Fibroblast of skin of left biceps (primary cell): ENCODE data around the gene LRP5.
"Not testable (repeated sequence)": the region's sequence is repeated elsewhere in the genome, so short reads cannot be mapped to it uniquely, and the experiment has no call there.

Source experiments
- DNase-seq, 2 experiments: peaks; one replicate each; pipeline ENCODE4 v3.0.0-alpha.2; 2013; ENCODE audit warnings: low read depth in 2 of 2

Gene LRP5

GRCh38 chr11:68388595-68389198 lies 76.3 kb downstream of the LRP5 start:
- DNase-seq, result no peak

DNA sequence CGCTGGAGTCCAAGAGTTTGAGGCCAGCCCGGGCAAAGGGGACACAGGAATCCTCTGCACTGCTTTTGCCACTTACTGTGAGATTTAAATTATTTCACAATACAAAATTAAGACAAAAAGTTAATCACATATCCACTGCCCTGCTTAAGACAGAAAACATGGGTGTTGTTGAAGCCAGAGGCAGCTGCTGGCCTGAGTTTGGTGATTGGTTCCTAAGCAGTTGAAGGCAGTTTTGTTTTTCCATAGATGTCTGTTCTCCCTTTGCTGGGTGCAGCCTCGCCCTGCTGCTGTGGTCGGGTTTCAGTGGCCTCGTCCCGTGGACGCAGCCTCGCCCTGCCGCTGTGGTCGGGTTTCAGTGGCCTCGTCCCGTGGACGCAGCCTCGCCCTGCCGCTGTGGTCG lies 77.9 kb downstream of the LRP5 start:
- no peak for DNase-seq

- no peak for DNase-seq
These were observed 80.4 kb downstream of the LRP5 start for GRCh38 chr11:68392822-68393221.

DNA sequence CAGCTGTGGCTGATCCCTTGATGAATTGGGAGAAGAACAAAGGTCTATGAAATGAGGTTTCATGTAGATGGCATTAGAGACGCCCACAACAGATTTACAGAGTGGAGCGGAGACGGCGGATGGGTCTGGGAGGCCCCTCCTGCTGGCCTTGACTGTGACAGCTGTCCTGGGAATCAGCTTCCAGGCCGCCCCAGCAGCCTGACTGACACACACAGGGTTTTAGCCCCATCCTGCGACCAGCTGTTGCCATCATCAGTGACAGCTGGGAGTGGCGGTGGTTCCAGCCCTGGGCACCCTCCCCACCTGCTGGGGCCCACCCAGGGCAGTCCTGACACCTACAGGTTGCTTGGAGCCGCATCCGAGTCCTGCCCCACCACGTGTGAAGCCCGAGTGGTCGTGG lies 84.1 kb downstream of the LRP5 start:
- no peak for DNase-seq

DNA sequence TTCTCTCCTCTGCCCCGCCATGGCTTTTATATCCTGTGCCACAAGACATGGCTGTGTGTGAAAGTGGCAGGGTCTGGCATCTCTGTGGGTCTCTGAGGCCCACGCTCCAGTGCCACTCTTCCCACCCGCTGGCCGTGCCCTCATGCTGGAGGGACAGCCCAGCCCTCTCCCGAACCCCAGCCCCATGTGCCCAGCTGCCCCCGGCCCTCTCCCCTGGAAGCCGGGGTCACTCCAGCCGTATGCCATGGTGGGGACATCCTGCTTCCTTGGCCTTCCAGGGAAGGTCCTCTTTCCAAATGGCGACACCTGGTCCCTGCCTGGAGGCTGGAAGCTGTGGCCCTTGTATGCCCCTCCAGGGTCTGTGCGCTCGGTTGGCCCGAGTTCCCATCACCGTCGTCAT lies 84.9 kb downstream of the LRP5 start:
- no peak for DNase-seq

DNA sequence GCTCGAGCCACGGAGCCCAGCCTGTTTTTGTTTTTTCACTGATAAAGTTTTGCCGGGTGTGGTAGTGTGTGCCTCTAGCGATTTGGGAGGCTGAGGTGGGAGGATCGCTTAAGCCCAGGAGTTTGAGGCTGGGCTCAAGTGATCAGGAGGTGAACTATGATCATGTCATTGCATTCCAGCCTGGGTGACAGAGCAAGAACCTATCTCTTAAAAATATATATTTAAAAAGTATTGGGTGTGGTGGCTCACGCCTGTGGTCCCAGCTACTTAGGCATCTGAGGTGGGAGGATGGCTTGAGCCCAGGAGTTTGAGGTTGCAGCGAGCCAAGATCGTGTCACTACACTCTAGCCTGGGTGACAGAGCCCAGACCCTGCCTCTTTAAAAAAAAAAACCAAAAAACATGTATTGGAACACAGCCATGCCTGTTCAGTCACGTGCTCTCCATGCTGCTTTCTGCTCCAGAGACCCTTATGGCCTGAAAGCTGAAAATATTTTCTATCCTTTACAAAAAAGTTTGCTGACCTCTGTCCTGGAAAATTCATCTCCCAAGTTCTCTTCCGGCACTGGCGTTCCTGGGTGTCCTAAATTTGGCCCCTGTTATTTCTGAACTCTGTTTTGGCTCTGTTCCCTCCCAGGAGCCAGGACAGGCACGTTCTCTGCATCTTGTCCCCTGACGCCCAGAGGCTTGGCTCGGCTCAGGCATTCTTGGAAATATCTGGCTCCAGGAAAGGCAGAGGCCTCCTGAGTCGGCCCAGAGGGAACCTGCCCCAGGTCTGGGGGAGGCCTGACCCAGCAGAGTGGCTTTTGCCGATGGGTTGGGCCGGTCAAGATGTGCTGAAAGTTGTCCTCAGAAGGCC lies 86.8 kb downstream of the LRP5 start:
- DNase-seq, result no peak

- DNase-seq, result no peak
These were observed 87.5 kb downstream of the LRP5 start for GRCh38 chr11:68399916-68400315.

DNA sequence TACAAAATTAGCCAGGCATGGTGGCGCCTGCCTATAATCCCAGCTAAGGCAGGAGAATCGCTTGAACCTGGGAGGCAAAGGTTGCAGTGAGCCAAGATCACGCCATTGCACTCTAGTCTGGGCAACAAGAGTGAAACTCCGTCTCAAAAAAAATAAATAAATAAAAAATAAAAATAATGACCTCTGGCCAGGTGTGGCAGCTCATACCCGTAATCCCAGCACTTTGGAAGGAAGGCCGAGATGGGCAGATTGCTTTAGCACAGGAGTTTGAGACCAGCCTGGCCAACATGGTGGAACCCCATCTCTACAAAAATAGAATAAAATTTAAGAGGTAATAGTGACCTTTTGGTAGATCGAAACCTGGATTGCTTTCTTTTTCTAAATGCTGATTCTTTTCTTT lies 88.2 kb downstream of the LRP5 start:
- not testable (repeated sequence) for DNase-seq

DNA sequence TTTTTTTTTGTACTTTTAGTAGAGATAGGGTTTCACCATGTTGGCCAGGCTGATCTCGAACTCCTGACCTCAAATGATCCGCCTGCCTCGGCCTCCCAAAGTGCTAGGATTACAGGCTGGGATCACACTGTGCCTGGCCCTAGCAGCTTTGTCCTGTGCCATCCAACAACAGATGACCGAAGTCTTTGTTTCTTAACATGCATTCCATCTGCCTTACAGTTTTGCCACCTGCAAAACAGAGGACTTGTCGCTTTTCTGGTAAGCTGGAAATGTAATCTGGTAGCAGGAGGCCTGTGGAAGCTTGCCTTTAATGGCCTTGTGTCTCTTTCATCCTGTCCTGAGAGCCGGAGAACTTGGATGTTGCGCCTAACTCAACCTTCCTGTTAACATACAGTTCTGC lies 89.5 kb downstream of the LRP5 start:
- DNase-seq, result no peak

DNA sequence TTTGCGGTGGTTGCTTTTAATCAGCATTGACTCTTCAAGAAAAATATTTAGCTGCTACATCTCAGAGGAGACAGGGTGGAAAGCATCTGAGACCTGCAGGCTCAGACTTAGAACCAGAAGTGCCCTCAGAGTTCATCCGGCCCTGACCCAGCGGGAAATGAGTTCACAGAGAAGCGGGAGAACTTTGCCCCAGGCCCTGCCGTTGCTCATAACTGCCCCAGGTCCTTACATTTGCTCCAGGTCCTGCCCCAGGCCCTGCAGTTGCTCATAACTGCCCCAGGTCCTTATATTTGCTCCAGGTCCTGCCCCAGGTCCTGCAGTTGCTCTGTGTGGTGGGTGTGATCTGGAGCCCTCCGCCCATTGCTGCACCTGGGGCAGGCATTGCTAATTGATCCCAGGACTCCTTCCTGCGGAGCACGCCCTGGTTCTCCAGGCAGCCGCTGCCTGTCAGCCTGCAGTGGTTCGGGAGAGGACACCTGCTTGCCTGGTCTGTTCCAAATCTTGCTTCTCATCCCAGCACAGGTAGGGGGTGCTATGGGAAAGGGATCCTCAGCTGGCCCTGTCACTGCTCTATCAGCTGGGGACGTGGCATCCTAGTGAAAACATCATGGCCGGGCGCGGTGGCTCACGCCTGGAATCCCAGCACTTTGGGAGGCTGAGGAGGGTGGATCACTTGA lies 90.1 kb downstream of the LRP5 start:
- no peak for DNase-seq

DNA sequence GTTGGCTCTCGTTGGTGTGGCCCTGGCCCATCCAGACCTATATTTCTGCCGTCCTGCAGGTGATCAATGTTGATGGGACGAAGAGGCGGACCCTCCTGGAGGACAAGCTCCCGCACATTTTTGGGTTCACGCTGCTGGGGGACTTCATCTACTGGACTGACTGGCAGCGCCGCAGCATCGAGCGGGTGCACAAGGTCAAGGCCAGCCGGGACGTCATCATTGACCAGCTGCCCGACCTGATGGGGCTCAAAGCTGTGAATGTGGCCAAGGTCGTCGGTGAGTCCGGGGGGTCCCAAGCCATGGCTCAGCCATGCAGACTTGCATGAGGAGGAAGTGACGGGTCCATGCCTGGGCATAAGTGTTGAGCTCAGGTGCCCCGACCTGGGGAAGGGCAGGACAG lies 91.0 kb downstream of the LRP5 start:
- DNase-seq, result no peak

DNA sequence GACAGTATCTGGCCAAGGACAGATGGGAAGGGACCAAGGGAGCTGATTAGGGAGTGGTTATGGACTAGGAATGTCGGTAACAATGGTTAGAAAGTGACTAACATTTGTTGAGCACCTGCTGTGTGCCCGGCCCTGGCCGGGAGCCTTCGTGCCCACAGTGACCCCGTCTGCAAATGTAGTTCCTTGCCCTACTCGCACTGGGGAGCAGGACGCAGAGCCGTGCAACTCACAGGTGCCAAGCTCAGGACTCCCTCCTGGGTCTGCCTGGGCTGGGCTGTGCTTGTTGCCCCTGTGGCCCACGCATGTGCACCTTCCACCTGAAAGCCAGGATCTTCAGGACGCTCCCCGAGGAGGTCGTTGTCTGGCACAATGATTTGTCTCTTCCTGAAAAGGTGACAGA lies 91.4 kb downstream of the LRP5 start:
- DNase-seq, result no peak

GRCh38 chr11:68406324-68407313 lies 94.2 kb downstream of the LRP5 start:
- no peak for DNase-seq

DNA sequence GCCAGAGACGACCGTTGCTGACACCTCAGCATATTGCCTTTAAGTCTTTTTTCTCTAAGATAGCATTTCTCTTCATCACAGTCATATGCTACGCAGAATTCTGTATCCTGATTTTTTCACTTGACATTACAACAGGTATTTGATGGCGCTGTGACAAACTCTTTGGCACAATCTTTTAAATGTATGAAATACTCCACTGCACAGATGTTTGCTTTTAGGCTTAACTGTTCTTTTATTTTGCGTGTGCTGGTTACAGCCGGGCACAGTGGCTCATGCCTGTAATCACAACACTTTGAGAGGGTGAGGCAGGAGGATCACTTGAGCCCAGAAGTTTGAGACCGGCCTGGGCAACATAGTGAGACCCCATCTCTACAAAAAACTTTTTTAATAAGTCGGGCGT lies 96.1 kb downstream of the LRP5 start:
- DNase-seq, result no peak

DNA sequence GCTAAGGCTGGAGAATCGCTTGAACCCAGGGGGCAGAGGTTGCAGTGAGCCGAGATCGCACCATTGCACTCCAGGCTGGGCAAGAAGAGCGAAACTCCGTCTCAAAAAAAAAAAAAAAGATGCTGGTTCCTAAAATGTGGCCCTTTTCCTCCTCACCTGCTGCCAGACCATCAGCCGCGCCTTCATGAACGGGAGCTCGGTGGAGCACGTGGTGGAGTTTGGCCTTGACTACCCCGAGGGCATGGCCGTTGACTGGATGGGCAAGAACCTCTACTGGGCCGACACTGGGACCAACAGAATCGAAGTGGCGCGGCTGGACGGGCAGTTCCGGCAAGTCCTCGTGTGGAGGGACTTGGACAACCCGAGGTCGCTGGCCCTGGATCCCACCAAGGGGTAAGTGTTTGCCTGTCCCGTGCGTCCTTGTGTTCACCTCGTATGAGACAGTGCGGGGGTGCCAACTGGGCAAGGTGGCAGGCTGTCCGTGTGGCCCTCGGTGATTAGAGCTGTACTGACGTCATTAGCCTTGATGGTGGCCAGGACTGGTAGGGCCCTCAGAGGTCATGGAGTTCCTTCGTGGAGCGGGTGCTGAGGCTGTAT lies 97.5 kb downstream of the LRP5 start:
- DNase-seq, result no peak

- no peak for DNase-seq
These were observed 99.2 kb downstream of the LRP5 start for GRCh38 chr11:68411501-68411991.

DNA sequence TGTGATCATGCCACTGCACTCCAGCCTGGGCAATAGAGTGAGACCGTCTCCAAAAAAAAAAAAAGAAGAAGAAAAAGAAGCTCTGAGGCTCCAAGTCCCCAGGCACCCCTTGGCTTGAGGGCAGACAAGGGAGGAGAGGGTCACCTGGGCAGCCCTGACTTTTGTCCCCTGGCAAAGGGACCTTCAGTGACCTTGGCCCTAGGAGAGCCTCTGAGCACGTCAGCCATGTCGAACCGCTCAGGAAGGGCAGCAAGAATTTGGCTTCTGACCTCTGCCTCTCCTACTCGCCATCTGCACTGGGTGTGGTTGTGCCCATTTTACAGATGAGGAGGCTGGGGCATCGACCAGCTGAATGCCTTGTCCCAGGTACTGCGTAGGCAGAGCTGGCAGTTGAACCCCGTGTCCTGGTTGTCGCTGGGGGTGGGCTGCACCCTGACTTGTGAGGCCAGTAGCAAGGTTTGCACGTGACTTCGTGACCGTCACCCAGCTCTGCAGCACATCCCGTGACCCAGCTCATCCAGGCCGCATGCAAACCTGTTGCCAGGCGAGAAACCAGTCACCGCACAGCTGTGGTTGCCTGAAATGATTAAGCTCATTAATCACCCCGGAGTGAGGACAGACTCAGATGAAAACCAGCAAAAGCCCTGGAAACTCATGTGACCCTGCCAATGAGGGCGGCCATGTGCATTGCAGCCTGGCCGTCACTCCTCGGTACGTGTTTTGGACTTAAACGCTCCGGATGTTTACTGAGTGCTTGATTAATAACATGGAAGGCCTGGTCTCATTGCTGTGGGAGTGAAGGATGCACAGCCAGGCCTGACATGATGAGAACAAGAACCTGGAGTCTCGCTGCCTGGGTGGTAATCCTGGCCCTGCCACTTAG lies 100.4 kb downstream of the LRP5 start:
- peak; percentile 80 to 83 for DNase-seq

GRCh38 chr11:68413591-68413999 lies 101.2 kb downstream of the LRP5 start:
- DNase-seq, result no peak

GRCh38 chr11:68414496-68415221 lies 102.3 kb downstream of the LRP5 start:
- DNase-seq, result no peak
